K562 (cell line): ENCODE measurements around the gene KAT7. TPM values are rescaled to one million over a fixed set of nuclear protein-coding genes. Genes with fewer than 3 reads are reported as not detected.
"Not testable (repeated sequence)": the region's sequence is repeated elsewhere in the genome, so short reads cannot be mapped to it uniquely, and the experiment has no call there.

ENCODE experiments used
- ELF1 ChIP-seq: fragments of 200-800 bp; sonication (Bioruptor generic); IDR thresholded peaks from 2 replicates; pipeline ENCODE4 v1.6.1; 2016; ENCODE audit warnings: missing genetic modification characterization, missing compliant biosample characterization
- KDM1A ChIP-seq, 2 experiments: fragments of 450-650 bp; IDR thresholded peaks; 2 replicates each; pipeline ENCODE4 v1.6.1; 2016; ENCODE audit warnings: mild to moderate bottlenecking in 2 of 2
- MAFK ChIP-seq: IDR thresholded peaks from 2 replicates; pipeline ENCODE4 v1.6.1; 2011; ENCODE audit warnings: low read length, improper control_type of control experiment
- ZNF584 ChIP-seq: fragments of 200-800 bp; sonication (Bioruptor generic); IDR thresholded peaks from 2 replicates; pipeline ENCODE4 v1.6.1; 2016; ENCODE audit warnings: low read depth, mild to moderate bottlenecking, missing genetic modification characterization, missing compliant biosample characterization
- polyA plus RNA-seq, 8 experiments: library from polyadenylated mRNA; depleted of rRNA in 4 of 8; stranded (reverse) in 5 of 8; unstranded in 3 of 8; fragments of >200 nt; fragmentation: Nextera tagmentation in 2 of 8; fragmentation: Illumina TruSeq in 1 of 8; extraction: Ambion mirVana in 2 of 8; extraction: Trizol in 1 of 8; gene quantifications; 2 replicates each; pipeline versions ENCODE4 v1.2.1 to v1.2.3, GENCODE V29; 2011 to 2014; ENCODE audit warnings: inconsistent platforms in 1 of 8, missing spikeins in 1 of 8
- total RNA-seq, 7 experiments: library from RNA; depleted of rRNA in 6 of 7; stranded (reverse); fragments of >200 nt in 6 of 7; fragmentation: Illumina TruSeq in 2 of 7; extraction: Trizol in 2 of 7; gene quantifications; 2 replicates each; pipeline versions ENCODE4 v1.2.1 to v1.2.3, GENCODE V29; 2011 to 2021; ENCODE audit warnings: low replicate concordance in 1 of 7
- TF ChIP-seq, protein P1 (sequence below): fragments of 200-800 bp; sonication (Bioruptor generic); IDR thresholded peaks from 2 replicates; pipeline ENCODE4 v1.6.1; 2017; ENCODE audit warnings: missing genetic modification characterization, missing compliant biosample characterization
- TF ChIP-seq, protein P2 (sequence below), 2 experiments: IDR thresholded peaks in 1 of 2; conservative IDR thresholded peaks in 1 of 2; 2 replicates each; pipeline ENCODE4 v1.6.1; 2016; ENCODE audit warnings: low read depth in 2 of 2, mild to moderate bottlenecking in 1 of 2, missing compliant biosample characterization in 1 of 2, missing genetic modification characterization in 1 of 2, moderate library complexity in 1 of 2

Gene KAT7
- total and polyA plus RNA-seq, 9 of the 15 experiments (the other 6 are each of a cell fraction or from before 2014, with no cell fraction given) = 10.8 to 57.3 (median 34.8) TPM

DNA sequence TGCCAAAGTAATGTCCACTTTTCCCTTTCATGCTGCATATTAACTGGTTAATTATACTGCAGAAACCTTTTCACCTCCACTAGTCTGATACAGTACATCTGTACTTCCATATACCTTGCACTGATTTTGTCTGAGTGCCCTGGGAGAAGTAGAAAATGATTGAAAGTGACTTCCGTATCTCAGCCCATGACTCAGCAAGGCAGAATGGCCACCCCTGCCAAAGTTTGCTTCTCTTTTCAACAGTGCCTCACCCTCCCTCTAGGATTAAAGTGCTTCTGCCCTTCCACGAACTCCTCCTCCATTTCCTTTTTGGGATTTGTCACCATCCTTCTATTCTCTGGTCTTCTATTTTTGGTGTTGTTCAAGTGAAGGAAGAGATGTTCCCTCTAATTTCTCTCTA is 39.8 kb downstream of the KAT7 start (continued):
- TF ChIP-seq, protein P1, sequence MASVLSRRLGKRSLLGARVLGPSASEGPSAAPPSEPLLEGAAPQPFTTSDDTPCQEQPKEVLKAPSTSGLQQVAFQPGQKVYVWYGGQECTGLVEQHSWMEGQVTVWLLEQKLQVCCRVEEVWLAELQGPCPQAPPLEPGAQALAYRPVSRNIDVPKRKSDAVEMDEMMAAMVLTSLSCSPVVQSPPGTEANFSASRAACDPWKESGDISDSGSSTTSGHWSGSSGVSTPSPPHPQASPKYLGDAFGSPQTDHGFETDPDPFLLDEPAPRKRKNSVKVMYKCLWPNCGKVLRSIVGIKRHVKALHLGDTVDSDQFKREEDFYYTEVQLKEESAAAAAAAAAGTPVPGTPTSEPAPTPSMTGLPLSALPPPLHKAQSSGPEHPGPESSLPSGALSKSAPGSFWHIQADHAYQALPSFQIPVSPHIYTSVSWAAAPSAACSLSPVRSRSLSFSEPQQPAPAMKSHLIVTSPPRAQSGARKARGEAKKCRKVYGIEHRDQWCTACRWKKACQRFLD = peak; percentile 35; the same call in 1 of the 2 replicates
- TF ChIP-seq, protein P2, sequence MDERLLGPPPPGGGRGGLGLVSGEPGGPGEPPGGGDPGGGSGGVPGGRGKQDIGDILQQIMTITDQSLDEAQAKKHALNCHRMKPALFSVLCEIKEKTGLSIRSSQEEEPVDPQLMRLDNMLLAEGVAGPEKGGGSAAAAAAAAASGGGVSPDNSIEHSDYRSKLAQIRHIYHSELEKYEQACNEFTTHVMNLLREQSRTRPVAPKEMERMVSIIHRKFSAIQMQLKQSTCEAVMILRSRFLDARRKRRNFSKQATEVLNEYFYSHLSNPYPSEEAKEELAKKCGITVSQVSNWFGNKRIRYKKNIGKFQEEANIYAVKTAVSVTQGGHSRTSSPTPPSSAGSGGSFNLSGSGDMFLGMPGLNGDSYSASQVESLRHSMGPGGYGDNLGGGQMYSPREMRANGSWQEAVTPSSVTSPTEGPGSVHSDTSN (CRISPR knock-in tag; IDR thresholded peaks at IDR 0.05; ENCODE audit: low read depth) = not testable (repeated sequence)
- TF ChIP-seq, protein P2 (tag; conservative IDR thresholded peaks at IDR 0.05; ENCODE audit: low read depth) = 0 out of 2 replicates have a peak, but pooled peaks have one; percentile 17
- peak; percentile 38; the same call in 1 of the 2 replicates for TF ChIP-seq ELF1 (tag)
- TF ChIP-seq ZNF584 (CRISPR knock-in tag) = 0 out of 2 replicates have a peak, but pooled peaks have one; percentile 30
- TF ChIP-seq MAFK = peak; percentile 77
- peak; percentile 67 for TF ChIP-seq KDM1A (IDR thresholded peaks at IDR 0.05)
